ENCODE measurements around the gene POFUT1. TPM values are rescaled to one million over a fixed set of nuclear protein-coding genes. Genes with fewer than 3 reads are reported as not detected.

POFUT1 gene
- total and polyA plus RNA-seq, 9 of the 15 experiments (the other 6 are each of a cell fraction or from before 2014, with no cell fraction given) = 3.5 to 44.7 (median 23.5) TPM

DNA sequence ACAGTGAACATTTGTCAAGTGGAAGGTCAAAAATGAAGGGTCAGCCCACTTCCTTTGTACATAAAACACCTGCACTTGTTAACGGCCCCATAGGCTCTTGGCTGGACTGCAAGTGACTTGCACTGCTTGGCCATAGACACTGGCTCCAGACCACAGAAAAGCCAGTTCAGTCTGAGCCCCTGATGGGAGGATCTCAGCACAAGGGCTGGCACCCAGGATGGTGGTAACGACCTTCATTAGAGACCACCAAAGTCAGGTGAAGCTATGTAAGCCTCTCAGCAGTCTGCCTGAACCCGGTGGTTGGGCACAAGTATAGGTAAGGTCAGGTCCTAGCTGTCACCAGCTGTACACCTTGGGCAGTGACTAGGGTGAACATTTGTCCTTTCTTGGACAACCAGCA lies 16.3 kb upstream of the POFUT1 start:
- Histone ChIP-seq H3K79me2 (ENCODE audit: control insufficient read depth, insufficient read depth, low read length) (no peaks in the 10 kb centered on the region), H3K27ac (ENCODE audit: extremely low read depth, low read depth, low read length) (no peak overlapping the region), H3K9me1 (ENCODE audit: control insufficient read depth, insufficient read depth, low read length) (no peaks in the 10 kb centered on the region), H3K27me3 (ENCODE audit: control insufficient read depth in 2 of 2, insufficient read depth in 2 of 2, low read length in 2 of 2) (no peaks in the 10 kb centered on the region), H3K4me3 (no peak overlapping the region), H3K36me3 (ENCODE audit: control insufficient read depth, insufficient read depth, low read length) (peaks cover 27% of the 10 kb centered on the region), H4K20me1 (replicated peaks; ENCODE audit: control insufficient read depth, insufficient read depth, low read length) (no peaks in the 10 kb centered on the region), H2AFZ (ENCODE audit: low read depth, low read length) (no peak overlapping the region), H3K4me1 (replicated peaks in 1 of 2; ENCODE audit: control insufficient read depth in 2 of 2, insufficient read depth in 2 of 2, low read length in 2 of 2) (peaks cover 0 to 2% of the 10 kb centered on the region in 2 experiments; a peak in 1 of 5 replicates), H3K9ac (ENCODE audit: insufficient read depth in 1 of 2, low read depth in 2 of 2, low read length in 2 of 2) (no peak overlapping the region), H3K9me3 (replicated peaks; ENCODE audit: control insufficient read depth, insufficient read depth, low read depth, low read length) (no peaks in the 10 kb centered on the region), H3K4me2 (ENCODE audit: insufficient read depth, low read length) (no peak overlapping the region)
- BruUV-seq (replicated peaks) = no TSS peak
- TF ChIP-seq PTBP1 (IDR thresholded peaks at IDR 0.05; ENCODE audit: low read depth, low read length) (no peak), ETV5 (CRISPR knock-in tag; IDR thresholded peaks at IDR 0.05; ENCODE audit: low read depth) (no peak), SAP30 (IDR thresholded peaks at IDR 0.05; ENCODE audit: borderline replicate concordance, insufficient read depth, low read depth, low read length, poor library complexity, severe bottlenecking) (no peak), BCOR (IDR thresholded peaks at IDR 0.05) (no peak), ZNF586 (CRISPR knock-in tag; conservative IDR thresholded peaks at IDR 0.05) (no peak), SMAD4 (CRISPR knock-in tag; conservative IDR thresholded peaks at IDR 0.05) (no peak), SRSF3 (IDR thresholded peaks at IDR 0.05; ENCODE audit: insufficient read depth, low read length) (no peak), ZNF76 (CRISPR knock-in tag; IDR thresholded peaks at IDR 0.05; ENCODE audit: borderline replicate concordance) (no peak), MEF2D (tag; conservative IDR thresholded peaks at IDR 0.05; ENCODE audit: low read depth) (no peak), ARID2 (IDR thresholded peaks at IDR 0.05) (no peak), SAFB2 (IDR thresholded peaks at IDR 0.05; ENCODE audit: borderline replicate concordance, low read depth, low read length, severe bottlenecking) (no peak), ZNF41 (CRISPR knock-in tag; conservative IDR thresholded peaks at IDR 0.05) (no peak), ZNF695 (CRISPR knock-in tag; IDR thresholded peaks at IDR 0.05) (no peak), STAT5A (IDR thresholded peaks at IDR 0.05; ENCODE audit: borderline replicate concordance, low read length) (no peak)
- TF ChIP-seq, protein P1, sequence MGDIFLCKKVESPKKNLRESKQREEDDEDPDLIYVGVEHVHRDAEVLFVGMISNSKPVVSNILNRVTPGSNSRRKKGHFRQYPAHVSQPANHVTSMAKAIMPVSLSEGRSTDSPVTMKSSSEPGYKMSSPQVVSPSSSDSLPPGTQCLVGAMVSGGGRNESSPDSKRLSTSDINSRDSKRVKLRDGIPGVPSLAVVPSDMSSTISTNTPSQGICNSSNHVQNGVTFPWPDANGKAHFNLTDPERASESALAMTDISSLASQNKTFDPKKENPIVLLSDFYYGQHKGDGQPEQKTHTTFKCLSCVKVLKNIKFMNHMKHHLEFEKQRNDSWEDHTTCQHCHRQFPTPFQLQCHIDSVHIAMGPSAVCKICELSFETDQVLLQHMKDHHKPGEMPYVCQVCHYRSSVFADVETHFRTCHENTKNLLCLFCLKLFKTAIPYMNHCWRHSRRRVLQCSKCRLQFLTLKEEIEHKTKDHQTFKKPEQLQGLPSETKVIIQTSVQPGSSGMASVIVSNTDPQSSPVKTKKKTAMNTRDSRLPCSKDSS (IDR thresholded peaks at IDR 0.05; ENCODE audit: low read depth, partially characterized antibody) = no peak
- TF ChIP-seq, protein P2, sequence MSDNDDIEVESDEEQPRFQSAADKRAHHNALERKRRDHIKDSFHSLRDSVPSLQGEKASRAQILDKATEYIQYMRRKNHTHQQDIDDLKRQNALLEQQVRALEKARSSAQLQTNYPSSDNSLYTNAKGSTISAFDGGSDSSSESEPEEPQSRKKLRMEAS (CRISPR knock-in tag; IDR thresholded peaks at IDR 0.05) = no peak
- TF ChIP-seq, protein P3, sequence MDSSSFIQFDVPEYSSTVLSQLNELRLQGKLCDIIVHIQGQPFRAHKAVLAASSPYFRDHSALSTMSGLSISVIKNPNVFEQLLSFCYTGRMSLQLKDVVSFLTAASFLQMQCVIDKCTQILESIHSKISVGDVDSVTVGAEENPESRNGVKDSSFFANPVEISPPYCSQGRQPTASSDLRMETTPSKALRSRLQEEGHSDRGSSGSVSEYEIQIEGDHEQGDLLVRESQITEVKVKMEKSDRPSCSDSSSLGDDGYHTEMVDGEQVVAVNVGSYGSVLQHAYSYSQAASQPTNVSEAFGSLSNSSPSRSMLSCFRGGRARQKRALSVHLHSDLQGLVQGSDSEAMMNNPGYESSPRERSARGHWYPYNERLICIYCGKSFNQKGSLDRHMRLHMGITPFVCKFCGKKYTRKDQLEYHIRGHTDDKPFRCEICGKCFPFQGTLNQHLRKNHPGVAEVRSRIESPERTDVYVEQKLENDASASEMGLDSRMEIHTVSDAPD (CRISPR knock-in tag; IDR thresholded peaks at IDR 0.05) = no peak
- 59% methylated on average over 3 of the region's 3 CpGs for WGBS (ENCODE audit: insufficient coverage, low coverage, missing lambda C conversion rate)
- POLR2A ChIA-PET = interaction anchor here (1.2 to 1.4 kb wide), 2 partner anchors 13 to 248 kb away, joined by 4 to 6 read pairs; no protein-coding TSS in a partner anchor
- CTCF ChIA-PET (ENCODE audit: low intra/inter-chr PET ratio) = no interaction called here
- ATAC-seq (no peak; the same call in 1 of the 3 replicates), FAIRE-seq (no peak), DNase-seq (ENCODE audit: extremely low read depth in 1 of 4, low spot score in 3 of 4) (no peak)
- intact Hi-C loops (cut with micrococcal nuclease) = no loop called here
- in situ Hi-C loops (cut with MboI) = no loop called here

Measured in K562 (cell line).